Left lung (tissue), 10 donors: ENCODE data around the gene CDK5RAP2. TPM values are rescaled to one million over a fixed set of nuclear protein-coding genes. Genes with fewer than 3 reads are reported as not detected.

Source experiments
- ATAC-seq: fragments of 200-7000 bp; cut with Tn5 transposase; one replicate; pipeline ENCODE4 v1.9.1; 2020; ENCODE audit warnings: moderate library complexity
- DNase-seq, 4 donors: peaks; one replicate each; pipeline ENCODE4 v3.0.0-alpha.2; 2013 to 2020
- H3K27ac ChIP-seq, 2 donors: fragments of 200-600 bp; sonication (generic) in 1 of 2; one replicate each; pipeline versions ENCODE4 v1.5.0 to v1.8.0; 2020 to 2021
- H3K27me3 ChIP-seq, 2 donors: fragments of 200-600 bp; sonication (generic) in 1 of 2; one replicate each; pipeline versions ENCODE4 v1.5.0 to v1.8.0; 2020 to 2021
- H3K36me3 ChIP-seq, 2 donors: fragments of 200-600 bp; sonication (generic) in 1 of 2; one replicate each; pipeline versions ENCODE4 v1.5.0 to v1.8.0; 2020 to 2021
- H3K4me1 ChIP-seq, 2 donors: fragments of 200-600 bp; one replicate each; pipeline ENCODE4 v1.8.0; 2021
- H3K4me3 ChIP-seq, 2 donors: fragments of 200-600 bp; sonication (generic) in 1 of 2; one replicate each; pipeline versions ENCODE4 v1.5.0 to v1.8.0; 2020 to 2021; ENCODE audit warnings: mild to moderate bottlenecking in 1 of 2
- H3K9me3 ChIP-seq, 2 donors: fragments of 200-600 bp; sonication (generic) in 1 of 2; one replicate each; pipeline versions ENCODE4 v1.5.0 to v1.8.0; 2020 to 2021
- intact Hi-C, 2 donors: fragments of 100-400 bp; cut with DNase I; formaldehyde crosslinking; loops; one replicate each; pipeline versions ENCODE4 v1.11.2 to v1.14.2; 2022
- polyA plus RNA-seq, 6 donors: library from polyadenylated mRNA; unstranded; fragments of 120-200 nt; gene quantifications; one replicate each; pipeline ENCODE4 v1.2.1, GENCODE V29; 2013; ENCODE audit not compliant: insufficient read length in 6 of 6
- total RNA-seq, 2 donors: library from RNA; stranded (reverse); fragmentation: NEBNext Ultra II Directional; extraction: Animal tissue kit (Norgen Biotek cat#: 25700); gene quantifications; one replicate each; pipeline ENCODE4 v1.2.1, GENCODE V29; 2021
- TF ChIP-seq, protein P1 (sequence below), 2 donors: fragments of 200-600 bp; sonication (generic) in 1 of 2; IDR thresholded peaks; one replicate each; pipeline versions ENCODE4 v1.5.0 to v1.8.0; 2021; ENCODE audit warnings: antibody characterized with exemption in 2 of 2
- donor health status: DM: no; HTN: yes; CAD: no.
- donor health status: DM: no; HTN: no; CAD: no.

The CDK5RAP2 gene
- total and polyA plus RNA-seq, 8 donors: 40.5 to 75.7 (median 62.6) TPM

DNA sequence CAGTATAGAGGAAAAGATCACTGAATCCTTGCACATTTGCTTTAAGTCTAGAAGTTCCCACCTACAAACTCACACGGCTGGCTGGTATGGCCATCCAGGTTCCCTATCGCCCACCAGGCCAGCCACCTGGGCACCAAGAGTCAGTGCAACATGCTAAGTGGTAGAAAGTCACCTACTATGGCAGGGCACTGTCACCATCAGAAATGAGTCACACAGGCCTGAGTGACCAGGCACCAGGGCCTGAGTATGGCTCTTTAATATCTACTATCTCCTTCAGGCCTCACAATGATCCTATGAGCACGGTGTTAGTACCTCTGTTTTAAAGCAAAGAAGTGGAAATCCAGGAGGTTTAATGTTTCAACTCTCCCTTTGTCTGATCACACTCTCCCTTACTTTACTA lies 156.2 kb downstream of the CDK5RAP2 start:
- TF ChIP-seq, protein P1, sequence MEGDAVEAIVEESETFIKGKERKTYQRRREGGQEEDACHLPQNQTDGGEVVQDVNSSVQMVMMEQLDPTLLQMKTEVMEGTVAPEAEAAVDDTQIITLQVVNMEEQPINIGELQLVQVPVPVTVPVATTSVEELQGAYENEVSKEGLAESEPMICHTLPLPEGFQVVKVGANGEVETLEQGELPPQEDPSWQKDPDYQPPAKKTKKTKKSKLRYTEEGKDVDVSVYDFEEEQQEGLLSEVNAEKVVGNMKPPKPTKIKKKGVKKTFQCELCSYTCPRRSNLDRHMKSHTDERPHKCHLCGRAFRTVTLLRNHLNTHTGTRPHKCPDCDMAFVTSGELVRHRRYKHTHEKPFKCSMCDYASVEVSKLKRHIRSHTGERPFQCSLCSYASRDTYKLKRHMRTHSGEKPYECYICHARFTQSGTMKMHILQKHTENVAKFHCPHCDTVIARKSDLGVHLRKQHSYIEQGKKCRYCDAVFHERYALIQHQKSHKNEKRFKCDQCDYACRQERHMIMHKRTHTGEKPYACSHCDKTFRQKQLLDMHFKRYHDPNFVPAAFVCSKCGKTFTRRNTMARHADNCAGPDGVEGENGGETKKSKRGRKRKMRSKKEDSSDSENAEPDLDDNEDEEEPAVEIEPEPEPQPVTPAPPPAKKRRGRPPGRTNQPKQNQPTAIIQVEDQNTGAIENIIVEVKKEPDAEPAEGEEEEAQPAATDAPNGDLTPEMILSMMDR (IDR thresholded peaks at IDR 0.05): no peak
- Histone ChIP-seq H3K36me3 (peaks cover 0 to 21% of the 10 kb centered on the region in 2 donors), H3K27me3 (no peaks in the 10 kb centered on the region), H3K4me1 (no peaks in the 10 kb centered on the region), H3K9me3 (no peaks in the 10 kb centered on the region), H3K4me3 (no peak overlapping the region), H3K27ac (no peak overlapping the region)
- ATAC-seq (no peak), DNase-seq (no peak)
- intact Hi-C loops: no loop called here

DNA sequence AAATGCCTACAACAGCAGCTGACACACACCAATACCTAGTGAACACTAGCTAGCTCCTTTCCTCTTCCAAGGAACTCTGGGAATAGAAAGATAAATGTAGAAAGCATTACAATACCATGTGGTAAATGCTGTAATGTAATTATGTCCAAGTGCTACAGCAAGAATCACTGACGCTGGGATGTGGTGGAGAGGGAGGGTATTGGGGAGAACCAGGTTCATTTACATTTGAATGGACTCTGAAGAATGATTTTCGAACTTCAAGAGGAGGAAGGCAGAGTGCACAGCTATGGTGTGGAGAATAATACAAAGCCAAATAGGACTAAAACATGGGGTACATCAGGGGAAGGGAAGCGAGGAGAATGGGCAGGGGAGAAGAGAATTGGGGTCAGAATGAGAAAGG lies 158.0 kb downstream of the CDK5RAP2 start:
- Histone ChIP-seq H3K9me3 (no peaks in the 10 kb centered on the region), H3K4me3 (no peak overlapping the region), H3K27me3 (no peaks in the 10 kb centered on the region), H3K27ac (no peak overlapping the region), H3K36me3 (peaks cover 0 to 31% of the 10 kb centered on the region in 2 donors), H3K4me1 (no peaks in the 10 kb centered on the region)
- DNase-seq (no peak), ATAC-seq (no peak)
- intact Hi-C loops: no loop called here
- TF ChIP-seq, protein P1 (IDR thresholded peaks at IDR 0.05): no peak

DNA sequence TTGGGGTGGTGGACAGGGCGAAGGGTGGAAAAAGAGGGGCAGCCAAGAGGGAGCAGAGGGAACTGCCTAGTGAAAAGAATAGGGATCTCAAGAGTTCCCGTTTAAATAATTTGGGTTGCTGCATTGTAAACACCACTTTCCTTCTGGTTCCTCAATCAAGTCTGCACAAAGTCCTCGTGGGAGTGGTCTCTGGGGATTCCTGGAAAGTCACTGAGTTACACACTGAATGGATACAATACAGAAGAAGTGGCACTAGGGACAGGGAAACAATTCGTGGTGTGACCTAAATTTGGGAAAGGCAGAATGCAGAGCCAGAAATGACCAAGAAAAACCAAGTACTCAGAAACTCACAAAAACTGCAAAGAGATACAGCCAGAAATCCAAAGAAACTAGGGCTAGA lies 161.7 kb downstream of the CDK5RAP2 start:
- Histone ChIP-seq H3K4me3 (no peak overlapping the region), H3K27ac (no peak overlapping the region), H3K4me1 (no peaks in the 10 kb centered on the region), H3K9me3 (no peaks in the 10 kb centered on the region), H3K27me3 (no peaks in the 10 kb centered on the region), H3K36me3 (peaks cover 0 to 43% of the 10 kb centered on the region in 2 donors)
- TF ChIP-seq, protein P1 (IDR thresholded peaks at IDR 0.05): no peak
- ATAC-seq (no peak), DNase-seq (no peak)
- intact Hi-C loops: no loop called here

DNA sequence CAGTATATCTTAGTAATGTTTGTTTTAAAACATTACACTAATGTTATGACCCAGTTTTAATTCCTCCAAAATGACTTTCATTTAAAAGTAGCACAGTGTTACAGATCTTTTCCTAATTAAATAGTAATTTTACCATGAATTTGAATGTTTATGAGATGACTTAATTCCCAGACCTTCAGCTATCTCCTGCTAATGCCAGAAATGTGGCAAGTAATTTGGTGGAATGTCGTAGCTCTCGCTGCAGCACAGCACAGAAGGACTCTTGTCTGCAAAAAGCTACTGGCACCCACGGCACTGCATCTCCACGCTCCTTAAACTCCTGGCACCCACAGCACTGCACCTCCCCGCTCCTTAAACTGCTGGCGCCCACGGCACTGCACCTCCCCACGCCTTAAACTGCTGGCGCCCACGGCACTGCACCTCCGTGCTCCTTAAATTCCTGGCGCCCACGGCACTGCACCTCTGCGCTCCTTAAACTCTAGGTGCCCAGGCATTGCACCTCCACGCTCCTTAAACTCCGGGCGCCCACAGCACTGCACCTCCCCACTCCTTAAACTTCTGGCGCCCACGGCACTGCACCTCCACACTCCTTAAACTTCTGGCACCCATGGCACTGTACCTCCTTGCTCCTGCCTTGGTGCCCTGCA lies 163.1 kb downstream of the CDK5RAP2 start:
- Histone ChIP-seq H3K4me1 (no peaks in the 10 kb centered on the region), H3K4me3 (no peak overlapping the region), H3K27me3 (no peaks in the 10 kb centered on the region), H3K9me3 (no peaks in the 10 kb centered on the region), H3K27ac (no peak overlapping the region), H3K36me3 (peaks cover 0 to 49% of the 10 kb centered on the region in 2 donors)
- TF ChIP-seq, protein P1 (IDR thresholded peaks at IDR 0.05): no peak
- no peak for ATAC-seq
- no peak for DNase-seq
- intact Hi-C loops: no loop called here

DNA sequence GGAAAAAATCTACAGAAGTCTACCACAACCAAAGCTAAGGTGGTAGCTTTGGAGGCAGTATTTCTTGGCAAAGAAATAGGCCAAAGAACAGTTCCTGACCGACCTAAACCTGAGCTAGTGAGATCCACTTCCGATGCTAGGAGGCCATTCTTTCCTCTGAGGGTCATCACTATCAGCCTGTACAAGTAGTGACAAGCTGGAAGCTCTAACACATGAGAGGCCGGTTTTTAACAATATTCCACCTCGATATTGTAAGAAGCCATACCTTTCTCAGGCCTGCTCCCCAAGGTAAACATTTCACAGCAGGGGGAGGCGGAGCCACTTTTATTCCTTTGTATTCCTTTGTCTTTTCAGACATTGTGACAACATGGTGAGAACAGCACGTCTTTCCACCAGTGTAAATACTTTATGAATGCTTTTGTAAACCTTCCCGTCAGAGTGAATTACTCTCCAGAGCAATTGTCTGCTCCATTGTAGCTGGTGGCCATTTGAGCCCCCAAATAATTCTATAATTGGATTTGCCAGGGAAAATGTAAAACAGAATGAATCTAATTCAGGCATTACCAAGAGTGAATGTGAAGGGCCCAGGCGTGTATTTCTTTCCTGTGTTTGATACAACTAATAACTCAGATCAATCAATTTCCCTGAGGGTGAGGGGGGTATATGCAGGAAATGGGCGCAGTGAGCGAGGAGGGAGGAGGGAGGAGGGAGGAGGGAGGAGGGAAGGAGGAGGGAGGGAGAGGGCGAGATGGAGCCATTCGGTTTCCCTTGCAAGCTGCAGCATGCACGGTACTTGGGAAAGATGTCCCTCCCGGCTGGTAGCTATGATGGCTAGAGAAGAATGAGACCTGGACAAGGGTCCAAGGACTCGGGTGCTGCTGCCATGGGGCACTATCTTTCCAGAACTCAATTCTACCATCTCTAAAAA lies 166.6 kb downstream of the CDK5RAP2 start:
- Histone ChIP-seq H3K27me3 (no peaks in the 10 kb centered on the region), H3K27ac (no peak overlapping the region), H3K9me3 (no peaks in the 10 kb centered on the region), H3K36me3 (peaks cover 0 to 61% of the 10 kb centered on the region in 2 donors), H3K4me3 (no peak overlapping the region), H3K4me1 (no peaks in the 10 kb centered on the region)
- no peak for DNase-seq
- intact Hi-C loops: no loop called here
- ATAC-seq: no peak
- TF ChIP-seq, protein P1 (IDR thresholded peaks at IDR 0.05): no peak
